CD14-positive monocyte (primary cell): Measurements from ENCODE around the gene RHOF. TPM values are rescaled to one million over a fixed set of nuclear protein-coding genes. Genes with fewer than 3 reads are reported as not detected.

Experiments
- DNase-seq, 3 donors: peaks; one replicate each; pipeline ENCODE4 v3.0.0-alpha.2; 2011 to 2022
- H2AFZ ChIP-seq: 2 replicates; pipeline ENCODE4 v1.6.0; 2012; ENCODE audit warnings: mild to moderate bottlenecking, low read depth, low read length, inconsistent platforms; ENCODE audit not compliant: insufficient read depth, poor library complexity, severe bottlenecking
- H3K27ac ChIP-seq, 2 donors: 1 replicate in 1 of 2; 2 replicates in 1 of 2; pipeline ENCODE4 v1.5.1; 2012 to 2013; ENCODE audit warnings: low read length in 2 of 2, control low read depth in 1 of 2, inconsistent platforms in 1 of 2, low read depth in 1 of 2, mild to moderate bottlenecking in 1 of 2
- H3K27me3 ChIP-seq, 2 donors: one replicate each; pipeline versions ENCODE4 v1.6.0 to v1.6.1; 2011 to 2013; ENCODE audit warnings: low read length in 2 of 2; ENCODE audit not compliant: control insufficient read depth in 2 of 2, insufficient read depth in 2 of 2
- H3K36me3 ChIP-seq, 2 donors: replicated peaks in 1 of 2; 1 replicate in 1 of 2; 2 replicates in 1 of 2; pipeline versions ENCODE4 v1.5.1 to v1.6.1; 2012 to 2013; ENCODE audit warnings: low read length in 2 of 2, control low read depth in 1 of 2, inconsistent platforms in 1 of 2, mild to moderate bottlenecking in 1 of 2; ENCODE audit not compliant: insufficient read depth in 2 of 2, control insufficient read depth in 1 of 2
- H3K4me1 ChIP-seq, 2 donors: 1 replicate in 1 of 2; 2 replicates in 1 of 2; pipeline versions ENCODE4 v1.5.1 to v1.6.1; 2012 to 2013; ENCODE audit warnings: low read length in 2 of 2, control low read depth in 1 of 2, inconsistent platforms in 1 of 2, mild to moderate bottlenecking in 1 of 2, moderate library complexity in 1 of 2; ENCODE audit not compliant: insufficient read depth in 2 of 2, control insufficient read depth in 1 of 2
- H3K4me2 ChIP-seq: replicated peaks from 2 replicates; pipeline ENCODE3; 2012; ENCODE audit warnings: low read length, moderate library complexity, mild to moderate bottlenecking; ENCODE audit not compliant: poor library complexity, severe bottlenecking; ENCODE audit errors: extremely low read depth
- H3K4me3 ChIP-seq, 3 experiments: fragments of 200-600 bp in 1 of 3; sonication (generic) in 1 of 3; replicated peaks in 1 of 3; 1 replicate in 2 of 3; 2 replicates in 1 of 3; pipeline ENCODE4 v1.5.1; 2011 to 2013; ENCODE audit warnings: low read length in 3 of 3, mild to moderate bottlenecking in 3 of 3, control low read depth in 2 of 3, low read depth in 2 of 3, inconsistent platforms in 1 of 3, moderate library complexity in 1 of 3
- H3K79me2 ChIP-seq: 2 replicates; pipeline ENCODE4 v1.6.0; 2012; ENCODE audit warnings: mild to moderate bottlenecking, control low read depth, inconsistent platforms, low read length, moderate library complexity; ENCODE audit not compliant: insufficient read depth
- H3K9ac ChIP-seq: 2 replicates; pipeline ENCODE4 v1.6.0; 2017; ENCODE audit warnings: low read length, mild to moderate bottlenecking; ENCODE audit not compliant: insufficient read depth, poor library complexity, severe bottlenecking
- H3K9me3 ChIP-seq, 2 donors: replicated peaks in 1 of 2; 1 replicate in 1 of 2; 2 replicates in 1 of 2; pipeline versions ENCODE4 v1.5.1 to v1.6.1; 2012 to 2013; ENCODE audit warnings: low read length in 2 of 2, control low read depth in 1 of 2; ENCODE audit not compliant: control insufficient read depth in 1 of 2, insufficient read depth in 1 of 2
- H4K20me1 ChIP-seq: 2 replicates; pipeline ENCODE4 v1.6.0; 2012; ENCODE audit warnings: mild to moderate bottlenecking, low read length, control low read depth, moderate library complexity; ENCODE audit not compliant: insufficient read depth
- H3K27ac Mint-ChIP-seq, 7 donors: one replicate each; pipeline ENCODE4 v1.8.0; 2020; ENCODE audit warnings: mild to moderate bottlenecking in 7 of 7, mixed read lengths in 7 of 7, moderate library complexity in 6 of 7, inconsistent platforms in 2 of 7
- H3K27me3 Mint-ChIP-seq, 3 donors: one replicate each; pipeline ENCODE4 v1.8.0; 2021 to 2022; ENCODE audit warnings: low read depth in 3 of 3, mild to moderate bottlenecking in 3 of 3, mixed read lengths in 3 of 3, moderate library complexity in 3 of 3, inconsistent platforms in 1 of 3
- H3K36me3 Mint-ChIP-seq, 2 donors: one replicate each; pipeline ENCODE4 v1.8.0; 2020; ENCODE audit warnings: mixed read lengths in 2 of 2, inconsistent platforms in 1 of 2, mild to moderate bottlenecking in 1 of 2
- H3K4me1 Mint-ChIP-seq: one replicate; pipeline ENCODE4 v1.8.0; 2020; ENCODE audit warnings: mild to moderate bottlenecking, mixed read lengths
- H3K4me3 Mint-ChIP-seq, 2 donors: one replicate each; pipeline ENCODE4 v1.8.0; 2020; ENCODE audit warnings: mild to moderate bottlenecking in 2 of 2, mixed read lengths in 2 of 2, moderate library complexity in 1 of 2
- H3K9me3 Mint-ChIP-seq, 7 donors: one replicate each; pipeline ENCODE4 v1.8.0; 2020 to 2022; ENCODE audit warnings: mixed read lengths in 7 of 7, mild to moderate bottlenecking in 6 of 7, moderate library complexity in 6 of 7, inconsistent platforms in 2 of 7
- WGBS: methylation state at CpG from one replicate; pipeline ENCODE4 v1.1.5; 2013; ENCODE audit warnings: missing lambda C conversion rate; ENCODE audit not compliant: insufficient coverage; 5-methylcytosine and 5-hydroxymethylcytosine counted together
- intact Hi-C, 2 donors: fragments of 100-400 bp; cut with micrococcal nuclease; formaldehyde crosslinking; loops; one replicate each; pipeline versions ENCODE4 v1.15.0 to v1.15.1; 2023
- polyA plus RNA-seq, 3 donors: library from polyadenylated mRNA; depleted of rRNA in 1 of 3; unstranded in 2 of 3; stranded (reverse) in 1 of 3; fragments of 300-500 nt in 2 of 3; fragments of >200 nt in 1 of 3; fragmentation: Illumina TruSeq in 2 of 3; gene quantifications; 1 replicate in 2 of 3; 2 replicates in 1 of 3; pipeline ENCODE4 v1.2.3, GENCODE V29; 2012 to 2021
- TF ChIP-seq, protein P1 (sequence below): fragments of 200-600 bp; IDR thresholded peaks from one replicate; pipeline ENCODE4 v1.8.0; 2022; ENCODE audit warnings: antibody characterized with exemption, mild to moderate bottlenecking

RHOF gene
- polyA plus RNA-seq, 3 donors = 7.1 to 25.9 (median 13.6) TPM

DNA sequence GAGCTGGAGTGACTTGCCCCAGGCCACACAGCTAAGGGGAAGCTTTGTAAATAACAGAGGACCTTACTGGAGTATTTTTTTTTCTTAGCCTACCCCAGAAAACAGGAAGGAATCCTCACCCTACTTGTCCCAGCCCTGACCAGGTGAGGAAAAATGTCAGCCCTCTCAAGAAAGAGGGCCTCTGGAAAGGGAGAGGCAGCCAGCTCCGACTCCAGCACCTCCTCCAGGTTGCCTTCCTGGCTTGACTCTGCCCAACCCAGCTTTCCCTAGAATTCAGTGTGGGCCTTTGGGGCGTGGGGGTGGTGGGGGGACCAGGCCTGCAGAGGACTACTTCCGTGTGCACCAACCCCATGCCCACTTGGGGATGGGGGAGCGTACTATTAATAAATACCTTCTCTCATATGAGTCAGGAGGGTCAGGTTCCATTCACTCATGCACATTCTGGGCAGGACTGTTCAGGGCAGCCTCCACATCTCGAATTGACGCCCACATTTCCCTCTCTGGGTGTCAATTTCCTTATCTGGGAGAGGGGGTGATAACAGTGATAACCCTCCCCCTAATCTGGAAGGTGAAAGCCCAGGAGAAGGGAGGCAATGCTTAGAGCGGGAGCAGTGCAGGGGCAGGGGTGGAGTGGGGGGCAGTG is 5.2 kb downstream of the RHOF start:
- Histone ChIP-seq H3K27ac (peak overlapping the region; percentile 98 to 99), H2AFZ (no peak overlapping the region), H3K4me1 (peaks cover 70 to 73% of the 10 kb centered on the region in 2 donors), H3K4me2 (peak overlapping the region; percentile 70), H3K27me3 (no peaks in the 10 kb centered on the region), H3K4me3 (peak overlapping the region in 1 of 3 experiments; percentile 64), H3K9ac (peak overlapping the region; percentile 2), H3K9me3 (no peaks in the 10 kb centered on the region), H4K20me1 (no peaks in the 10 kb centered on the region), H3K36me3 (no peaks in the 10 kb centered on the region), H3K79me2 (peaks cover 39% of the 10 kb centered on the region)
- Mint-ChIP-seq H3K9me3 (peaks cover 0 to 2% (median 0%) of the 10 kb centered on the region in 7 donors), H3K36me3 (peaks cover 22 to 24% of the 10 kb centered on the region in 2 donors), H3K4me1 (peaks cover 79% of the 10 kb centered on the region), H3K4me3 (no peak overlapping the region), H3K27ac (peak overlapping the region; percentile 98 to 100 (median 100)), H3K27me3 (peaks cover 0 to 3% (median 0%) of the 10 kb centered on the region in 3 donors)
- DNase-seq = no peak
- no CpG with 5 or more reads among the region's 7 CpGs for WGBS
- intact Hi-C loops = no loop called here
- TF ChIP-seq, protein P1, sequence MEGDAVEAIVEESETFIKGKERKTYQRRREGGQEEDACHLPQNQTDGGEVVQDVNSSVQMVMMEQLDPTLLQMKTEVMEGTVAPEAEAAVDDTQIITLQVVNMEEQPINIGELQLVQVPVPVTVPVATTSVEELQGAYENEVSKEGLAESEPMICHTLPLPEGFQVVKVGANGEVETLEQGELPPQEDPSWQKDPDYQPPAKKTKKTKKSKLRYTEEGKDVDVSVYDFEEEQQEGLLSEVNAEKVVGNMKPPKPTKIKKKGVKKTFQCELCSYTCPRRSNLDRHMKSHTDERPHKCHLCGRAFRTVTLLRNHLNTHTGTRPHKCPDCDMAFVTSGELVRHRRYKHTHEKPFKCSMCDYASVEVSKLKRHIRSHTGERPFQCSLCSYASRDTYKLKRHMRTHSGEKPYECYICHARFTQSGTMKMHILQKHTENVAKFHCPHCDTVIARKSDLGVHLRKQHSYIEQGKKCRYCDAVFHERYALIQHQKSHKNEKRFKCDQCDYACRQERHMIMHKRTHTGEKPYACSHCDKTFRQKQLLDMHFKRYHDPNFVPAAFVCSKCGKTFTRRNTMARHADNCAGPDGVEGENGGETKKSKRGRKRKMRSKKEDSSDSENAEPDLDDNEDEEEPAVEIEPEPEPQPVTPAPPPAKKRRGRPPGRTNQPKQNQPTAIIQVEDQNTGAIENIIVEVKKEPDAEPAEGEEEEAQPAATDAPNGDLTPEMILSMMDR = no peak

GRCh38 chr12:121787063-121788025 is 6.1 kb downstream of the RHOF start:
- TF ChIP-seq, protein P1 = no peak
- Histone ChIP-seq H4K20me1 (no peaks in the 10 kb centered on the region), H3K9ac (no peak overlapping the region), H3K4me3 (no peak overlapping the region), H3K27ac (peak overlapping the region in 1 of 2 donors; percentile 57), H2AFZ (no peak overlapping the region), H3K36me3 (no peaks in the 10 kb centered on the region), H3K4me2 (no peak overlapping the region), H3K79me2 (peaks cover 29% of the 10 kb centered on the region), H3K27me3 (no peaks in the 10 kb centered on the region), H3K4me1 (peaks cover 64 to 68% of the 10 kb centered on the region in 2 donors), H3K9me3 (no peaks in the 10 kb centered on the region)
- Mint-ChIP-seq H3K27me3 (peaks cover 0 to 3% (median 0%) of the 10 kb centered on the region in 3 donors), H3K27ac (peak overlapping the region; percentile 81 to 100 (median 87)), H3K4me3 (peak overlapping the region in 1 of 2 donors; percentile 47), H3K9me3 (peaks cover 0 to 1% (median 0%) of the 10 kb centered on the region in 7 donors), H3K36me3 (peaks cover 23 to 25% of the 10 kb centered on the region in 2 donors), H3K4me1 (peaks cover 81% of the 10 kb centered on the region)
- no peak for DNase-seq
- intact Hi-C loops = no loop called here
- WGBS = 73% methylated on average over 10 of the region's 17 CpGs
